Breast epithelium (tissue), 4 donors: ENCODE data around the gene EPG5. TPM values are rescaled to one million over a fixed set of nuclear protein-coding genes. Genes with fewer than 3 reads are reported as not detected.

Experiments used
- DNase-seq, 2 donors: peaks; one replicate each; pipeline ENCODE4 v3.0.0-alpha.2; 2019; ENCODE audit warnings: low spot score in 2 of 2
- H3K27ac ChIP-seq, 2 donors: fragments of 200-600 bp; sonication (generic) in 1 of 2; one replicate each; pipeline ENCODE4 v1.5.1; 2016 to 2019; ENCODE audit warnings: mild to moderate bottlenecking in 1 of 2
- H3K27me3 ChIP-seq, 2 donors: fragments of 200-600 bp; sonication (generic) in 1 of 2; one replicate each; pipeline versions ENCODE4 v1.5.1 to v1.6.0; 2017 to 2019; ENCODE audit warnings: control low read depth in 1 of 2, mild to moderate bottlenecking in 1 of 2
- H3K36me3 ChIP-seq: fragments of 200-600 bp; one replicate; pipeline ENCODE4 v1.5.1; 2019
- H3K4me1 ChIP-seq, 2 donors: fragments of 200-600 bp; sonication (generic); one replicate each; pipeline ENCODE4 v1.5.1; 2016 to 2019; ENCODE audit warnings: control low read depth in 1 of 2
- H3K4me3 ChIP-seq, 3 donors: fragments of 200-600 bp; sonication (generic); 1 replicate in 2 of 3; 2 replicates in 1 of 3; pipeline ENCODE4 v1.5.1; 2016 to 2019; ENCODE audit warnings: mild to moderate bottlenecking in 3 of 3, moderate library complexity in 2 of 3
- H3K9me3 ChIP-seq, 2 donors: fragments of 200-600 bp; sonication (generic) in 1 of 2; one replicate each; pipeline ENCODE4 v1.5.1; 2016 to 2019; ENCODE audit warnings: control low read depth in 1 of 2
- POLR2A ChIP-seq: fragments of 450-650 bp; IDR thresholded peaks from one replicate; pipeline ENCODE4 v1.6.1; 2016; ENCODE audit warnings: antibody characterized with exemption, mild to moderate bottlenecking, moderate library complexity
- POLR2AphosphoS5 ChIP-seq, 3 donors: sonication (generic); formaldehyde crosslinking; IDR thresholded peaks; one replicate each; pipeline ENCODE4 v1.6.1; 2017; ENCODE audit warnings: antibody characterized with exemption in 3 of 3
- intact Hi-C: fragments of 100-400 bp; cut with DNase I; formaldehyde crosslinking; loops from one replicate; pipeline ENCODE4 v1.15.1; 2023; ENCODE audit warnings: low total_unique reads
- total RNA-seq, 3 donors: library from RNA; depleted of rRNA; stranded (reverse); fragments of >200 nt; gene quantifications; one replicate each; pipeline ENCODE4 v1.1.0, GENCODE V29; 2016
- TF ChIP-seq, protein P1 (sequence below), 3 donors: fragments of 450-650 bp; IDR thresholded peaks; one replicate each; pipeline ENCODE4 v1.5.1; 2016 to 2017; ENCODE audit warnings: antibody characterized with exemption in 3 of 3, mild to moderate bottlenecking in 3 of 3, moderate library complexity in 3 of 3

EPG5 gene, protein sequence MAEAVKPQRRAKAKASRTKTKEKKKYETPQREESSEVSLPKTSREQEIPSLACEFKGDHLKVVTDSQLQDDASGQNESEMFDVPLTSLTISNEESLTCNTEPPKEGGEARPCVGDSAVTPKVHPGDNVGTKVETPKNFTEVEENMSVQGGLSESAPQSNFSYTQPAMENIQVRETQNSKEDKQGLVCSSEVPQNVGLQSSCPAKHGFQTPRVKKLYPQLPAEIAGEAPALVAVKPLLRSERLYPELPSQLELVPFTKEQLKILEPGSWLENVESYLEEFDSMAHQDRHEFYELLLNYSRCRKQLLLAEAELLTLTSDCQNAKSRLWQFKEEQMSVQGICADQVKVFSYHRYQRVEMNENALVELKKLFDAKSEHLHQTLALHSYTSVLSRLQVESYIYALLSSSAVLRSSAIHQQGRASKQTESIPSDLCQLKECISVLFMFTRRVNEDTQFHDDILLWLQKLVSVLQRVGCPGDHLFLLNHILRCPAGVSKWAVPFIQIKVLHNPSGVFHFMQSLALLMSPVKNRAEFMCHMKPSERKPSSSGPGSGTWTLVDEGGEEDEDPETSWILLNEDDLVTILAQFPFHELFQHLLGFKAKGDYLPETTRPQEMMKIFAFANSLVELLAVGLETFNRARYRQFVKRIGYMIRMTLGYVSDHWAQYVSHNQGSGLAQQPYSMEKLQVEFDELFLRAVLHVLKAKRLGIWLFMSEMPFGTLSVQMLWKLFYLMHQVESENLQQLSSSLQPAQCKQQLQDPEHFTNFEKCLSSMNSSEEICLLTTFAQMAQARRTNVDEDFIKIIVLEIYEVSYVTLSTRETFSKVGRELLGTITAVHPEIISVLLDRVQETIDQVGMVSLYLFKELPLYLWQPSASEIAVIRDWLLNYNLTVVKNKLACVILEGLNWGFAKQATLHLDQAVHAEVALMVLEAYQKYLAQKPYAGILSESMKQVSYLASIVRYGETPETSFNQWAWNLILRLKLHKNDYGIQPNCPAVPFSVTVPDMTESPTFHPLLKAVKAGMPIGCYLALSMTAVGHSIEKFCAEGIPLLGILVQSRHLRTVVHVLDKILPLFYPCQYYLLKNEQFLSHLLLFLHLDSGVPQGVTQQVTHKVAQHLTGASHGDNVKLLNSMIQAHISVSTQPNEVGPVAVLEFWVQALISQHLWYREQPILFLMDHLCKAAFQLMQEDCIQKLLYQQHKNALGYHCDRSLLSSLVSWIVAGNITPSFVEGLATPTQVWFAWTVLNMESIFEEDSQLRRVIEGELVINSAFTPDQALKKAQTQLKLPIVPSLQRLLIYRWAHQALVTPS (N-terminal part only)
- total RNA-seq, result 10 to 100 TPM; 38.7 to 64.5 (median 48.8) TPM

DNA sequence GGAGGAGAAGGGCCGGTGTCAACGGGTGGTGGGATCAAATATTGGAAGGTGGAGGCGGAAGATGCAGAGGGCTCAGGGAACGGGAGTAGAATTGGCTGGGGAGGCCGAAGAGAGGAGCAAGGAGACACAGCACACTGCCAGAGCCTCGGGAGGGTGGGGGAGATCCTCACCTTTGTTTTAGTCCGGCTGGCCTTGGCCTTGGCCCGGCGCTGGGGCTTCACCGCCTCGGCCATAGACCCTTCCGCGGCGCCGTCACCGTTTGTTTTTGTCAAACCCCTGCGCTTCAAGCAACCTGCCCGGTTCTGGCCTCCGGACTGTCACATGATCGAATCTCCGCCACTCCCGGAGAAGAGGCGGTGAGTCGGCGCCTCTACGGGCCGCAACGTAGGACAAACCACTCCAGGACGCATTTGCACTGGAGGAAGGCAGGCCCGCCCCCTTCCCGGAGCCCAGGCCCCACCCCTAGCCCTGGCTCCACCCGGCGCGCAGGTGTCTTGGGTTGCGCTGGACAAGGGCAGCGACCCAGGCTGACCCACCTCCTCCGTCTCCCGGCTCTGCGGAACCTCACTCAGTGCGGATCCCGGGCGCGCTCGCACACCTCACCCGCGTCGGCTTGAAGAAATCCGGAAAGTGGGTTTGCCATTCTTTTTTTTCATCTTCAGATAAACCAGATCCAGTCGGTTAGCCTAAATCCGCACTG is at the start of gene EPG5:
Gene EPG5 (minus strand): TSS at position 323 of the 700 bp plus-strand sequence. CDS start 90 bp downstream, at position 233.
- DNase-seq, result peak; percentile 94 to 95
- intact Hi-C loops, result no loop called here
- H3K4me3 ChIP-seq, result peak within 1 kb of the TSS; percentile 70 to 85 (median 82)
- H3K27ac ChIP-seq, result peak within 1 kb of the TSS; percentile 87 to 89
- H3K27me3 ChIP-seq, result no peaks in the 10 kb centered on the region
- peaks cover 0 to 5% of the 10 kb centered on the region in 2 donors for H3K4me1 ChIP-seq
- H3K9me3 ChIP-seq, result no peaks in the 10 kb centered on the region
- H3K36me3 ChIP-seq, result no peaks in the 10 kb centered on the region
- peak; percentile 30 for TF ChIP-seq POLR2A
- TF ChIP-seq, protein P1, sequence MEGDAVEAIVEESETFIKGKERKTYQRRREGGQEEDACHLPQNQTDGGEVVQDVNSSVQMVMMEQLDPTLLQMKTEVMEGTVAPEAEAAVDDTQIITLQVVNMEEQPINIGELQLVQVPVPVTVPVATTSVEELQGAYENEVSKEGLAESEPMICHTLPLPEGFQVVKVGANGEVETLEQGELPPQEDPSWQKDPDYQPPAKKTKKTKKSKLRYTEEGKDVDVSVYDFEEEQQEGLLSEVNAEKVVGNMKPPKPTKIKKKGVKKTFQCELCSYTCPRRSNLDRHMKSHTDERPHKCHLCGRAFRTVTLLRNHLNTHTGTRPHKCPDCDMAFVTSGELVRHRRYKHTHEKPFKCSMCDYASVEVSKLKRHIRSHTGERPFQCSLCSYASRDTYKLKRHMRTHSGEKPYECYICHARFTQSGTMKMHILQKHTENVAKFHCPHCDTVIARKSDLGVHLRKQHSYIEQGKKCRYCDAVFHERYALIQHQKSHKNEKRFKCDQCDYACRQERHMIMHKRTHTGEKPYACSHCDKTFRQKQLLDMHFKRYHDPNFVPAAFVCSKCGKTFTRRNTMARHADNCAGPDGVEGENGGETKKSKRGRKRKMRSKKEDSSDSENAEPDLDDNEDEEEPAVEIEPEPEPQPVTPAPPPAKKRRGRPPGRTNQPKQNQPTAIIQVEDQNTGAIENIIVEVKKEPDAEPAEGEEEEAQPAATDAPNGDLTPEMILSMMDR (IDR thresholded peaks at IDR 0.05), result no peak
- peak; percentile 54 to 84 (median 65) for TF ChIP-seq POLR2AphosphoS5 (IDR thresholded peaks at IDR 0.05)

DNA sequence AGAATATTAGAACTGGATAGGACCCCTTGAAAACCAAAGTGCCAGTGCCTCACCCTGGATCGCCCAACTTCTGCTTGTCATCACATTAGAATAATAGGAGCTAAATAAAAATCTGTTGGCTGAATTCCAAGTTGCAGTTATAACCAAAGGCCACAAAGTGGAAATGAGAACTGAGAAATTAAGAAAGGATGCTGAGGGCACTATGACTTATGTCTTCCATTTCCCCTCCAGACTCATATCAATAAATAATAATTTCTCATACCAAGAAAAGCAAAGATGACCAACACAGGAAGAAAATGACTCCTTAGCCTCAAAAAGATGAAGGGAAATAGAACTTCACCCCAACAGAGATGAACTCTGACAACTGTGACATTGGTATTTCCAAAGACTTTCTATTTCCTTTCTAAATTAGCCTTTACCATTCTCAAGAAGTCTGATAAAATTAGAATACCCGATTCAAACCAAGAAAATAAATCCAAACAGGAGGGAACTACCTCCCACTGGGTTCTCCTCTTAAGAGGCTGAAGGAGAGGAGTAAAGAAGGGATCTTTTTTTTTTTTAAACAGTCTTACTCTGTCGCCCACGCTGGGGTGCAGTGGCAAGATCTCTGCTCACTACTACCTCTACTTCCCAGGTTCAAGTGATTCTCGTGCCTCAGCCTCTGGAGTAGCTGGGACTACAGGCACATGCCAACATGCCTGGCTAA is 46.5 kb upstream of the EPG5 start:
- Histone ChIP-seq H3K4me3 (no peak overlapping the region), H3K36me3 (no peaks in the 10 kb centered on the region), H3K9me3 (no peaks in the 10 kb centered on the region), H3K27ac (no peak overlapping the region), H3K27me3 (no peaks in the 10 kb centered on the region), H3K4me1 (no peaks in the 10 kb centered on the region)
- no peak for DNase-seq
- intact Hi-C loops, result no loop called here
- TF ChIP-seq, protein P1 (IDR thresholded peaks at IDR 0.05), result no peak
- TF ChIP-seq POLR2A (no peak), POLR2AphosphoS5 (IDR thresholded peaks at IDR 0.05) (no peak)

DNA sequence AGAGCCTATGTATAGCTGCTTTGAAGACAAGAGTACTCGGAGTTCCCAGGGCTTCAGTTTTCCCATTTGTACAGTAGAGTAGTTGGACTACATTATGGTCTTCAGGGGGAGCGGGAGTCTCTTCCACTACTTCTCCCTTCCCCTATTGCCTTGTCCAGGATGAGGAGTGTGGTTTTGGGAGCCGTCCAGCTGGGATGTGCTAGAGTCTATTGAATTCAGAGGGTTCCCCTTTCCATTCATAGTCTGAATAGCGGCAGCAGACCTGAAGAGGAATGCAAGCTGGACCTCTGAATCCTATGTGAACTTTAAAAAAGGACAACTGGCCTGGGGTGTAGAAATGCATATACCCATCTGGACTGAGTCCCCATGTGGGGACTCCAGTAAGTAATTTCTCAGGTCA is 43.5 kb upstream of the EPG5 start:
- intact Hi-C loops, result no loop called here
- H3K36me3 ChIP-seq, result no peaks in the 10 kb centered on the region
- H3K27ac ChIP-seq, result no peak overlapping the region
- no peak for DNase-seq
- H3K4me1 ChIP-seq, result no peaks in the 10 kb centered on the region
- no peaks in the 10 kb centered on the region for H3K9me3 ChIP-seq
- TF ChIP-seq POLR2AphosphoS5 (IDR thresholded peaks at IDR 0.05) (no peak), POLR2A (no peak)
- TF ChIP-seq, protein P1 (IDR thresholded peaks at IDR 0.05), result no peak
- H3K27me3 ChIP-seq, result no peaks in the 10 kb centered on the region
- no peak overlapping the region for H3K4me3 ChIP-seq

DNA sequence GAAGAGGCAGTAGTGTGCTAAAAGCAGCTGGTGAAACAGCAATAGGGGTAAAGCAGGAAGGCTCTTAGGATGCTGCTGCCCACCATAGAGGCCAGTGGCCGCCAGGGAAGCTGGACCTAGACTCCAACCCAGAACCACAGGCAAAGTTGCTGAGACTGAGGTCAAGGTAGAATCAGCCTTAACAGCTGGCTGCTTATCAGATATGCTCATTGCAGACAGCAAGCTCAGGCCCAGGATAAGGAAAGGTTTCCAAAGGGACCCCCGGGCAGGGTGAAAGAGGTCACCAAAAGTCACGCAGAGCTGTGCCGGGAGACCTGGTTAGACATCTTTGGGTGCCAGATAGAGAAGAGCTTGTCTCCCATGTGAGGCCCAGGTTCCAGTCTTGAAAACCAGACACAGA is 42.9 kb upstream of the EPG5 start:
- intact Hi-C loops, result no loop called here
- DNase-seq, result no peak
- no peaks in the 10 kb centered on the region for H3K9me3 ChIP-seq
- no peaks in the 10 kb centered on the region for H3K27me3 ChIP-seq
- H3K4me3 ChIP-seq, result no peak overlapping the region
- no peak for TF ChIP-seq POLR2A
- TF ChIP-seq, protein P1 (IDR thresholded peaks at IDR 0.05), result no peak
- no peak for TF ChIP-seq POLR2AphosphoS5 (IDR thresholded peaks at IDR 0.05)
- H3K4me1 ChIP-seq, result no peaks in the 10 kb centered on the region
- H3K36me3 ChIP-seq, result no peaks in the 10 kb centered on the region
- H3K27ac ChIP-seq, result no peak overlapping the region
